SU-DHL-6 (cell line): Measurements from ENCODE around the gene KCNK1.

Experiments
- H2AFZ ChIP-seq: fragments of 200-600 bp; sonication (generic); 2 replicates; pipeline ENCODE4 v1.6.1; 2014; ENCODE audit warnings: low read depth, mild to moderate bottlenecking, moderate library complexity, mixed read lengths, antibody characterized with exemption, low read length; ENCODE audit not compliant: severe bottlenecking
- H3F3A ChIP-seq: fragments of 200-600 bp; shearing (Covaris generic); 2 replicates; pipeline ENCODE4 v1.6.0; 2016; ENCODE audit warnings: antibody characterized with exemption, mild to moderate bottlenecking; ENCODE audit not compliant: insufficient read depth
- H3K27ac ChIP-seq: fragments of 200-600 bp; sonication (generic); 2 replicates; pipeline ENCODE4 v1.5.1; 2016; ENCODE audit warnings: low read depth, mild to moderate bottlenecking, low read length, moderate library complexity, mixed read lengths
- H3K27me3 ChIP-seq: fragments of 200-600 bp; sonication (generic), shearing (Covaris generic); 2 replicates; pipeline ENCODE4 v1.6.0; 2014; ENCODE audit warnings: mild to moderate bottlenecking, low read length
- H3K36me3 ChIP-seq: fragments of 200-600 bp; sonication (generic); 2 replicates; pipeline ENCODE4 v1.6.1; 2014; ENCODE audit warnings: mild to moderate bottlenecking, low read length, mixed read lengths
- H3K4me2 ChIP-seq: fragments of 300-600, 200-600 bp; shearing (Covaris generic), sonication (generic); 2 replicates; pipeline ENCODE4 v1.6.0; 2014; ENCODE audit warnings: low read length, low read depth, mild to moderate bottlenecking; ENCODE audit not compliant: poor library complexity, severe bottlenecking
- H3K4me3 ChIP-seq: fragments of 200-600 bp; sonication (generic); 2 replicates; pipeline ENCODE4 v1.5.1; 2014; ENCODE audit warnings: antibody characterized with exemption, low read length, mild to moderate bottlenecking, mixed read lengths; ENCODE audit not compliant: insufficient read depth, poor library complexity, severe bottlenecking
- H3K79me2 ChIP-seq: fragments of 200-600 bp; sonication (generic); 2 replicates; pipeline ENCODE4 v1.6.1; 2014; ENCODE audit warnings: mild to moderate bottlenecking, low read length, moderate library complexity; ENCODE audit not compliant: insufficient read depth
- H3K9ac ChIP-seq: fragments of 200-600 bp; sonication (generic); 2 replicates; pipeline ENCODE4 v1.7.0; 2014; ENCODE audit warnings: mild to moderate bottlenecking, low read length
- H3K9me2 ChIP-seq: fragments of 200-600 bp; sonication (generic); replicated peaks from 2 replicates; pipeline ENCODE4 v1.6.1; 2014; ENCODE audit warnings: low read length; ENCODE audit not compliant: insufficient read depth
- H3K9me3 ChIP-seq: fragments of 200-600 bp; sonication (generic); 2 replicates; pipeline ENCODE4 v1.6.1; 2014; ENCODE audit warnings: low read length, mixed read lengths; ENCODE audit not compliant: insufficient read depth
- H4K20me1 ChIP-seq: fragments of 200-600 bp; sonication (generic); 2 replicates; pipeline ENCODE4 v1.6.1; 2014; ENCODE audit warnings: low read depth, mild to moderate bottlenecking, antibody characterized with exemption, low read length, moderate library complexity, mixed read lengths
- EZH2phosphoT487 ChIP-seq: fragments of 200-600 bp; sonication (generic), shearing (Covaris generic); conservative IDR thresholded peaks from 2 replicates; pipeline ENCODE4 v1.6.1; 2018; ENCODE audit warnings: mild to moderate bottlenecking, antibody characterized with exemption, low read length, moderate library complexity, mixed read lengths
- TF ChIP-seq, protein P1 (sequence below): fragments of 200-600 bp; sonication (generic); IDR thresholded peaks from one replicate; pipeline ENCODE4 v1.5.1; 2017; ENCODE audit warnings: antibody characterized with exemption, mild to moderate bottlenecking, low read length, moderate library complexity; ENCODE audit not compliant: insufficient read depth, poor library complexity, severe bottlenecking

Gene KCNK1

DNA sequence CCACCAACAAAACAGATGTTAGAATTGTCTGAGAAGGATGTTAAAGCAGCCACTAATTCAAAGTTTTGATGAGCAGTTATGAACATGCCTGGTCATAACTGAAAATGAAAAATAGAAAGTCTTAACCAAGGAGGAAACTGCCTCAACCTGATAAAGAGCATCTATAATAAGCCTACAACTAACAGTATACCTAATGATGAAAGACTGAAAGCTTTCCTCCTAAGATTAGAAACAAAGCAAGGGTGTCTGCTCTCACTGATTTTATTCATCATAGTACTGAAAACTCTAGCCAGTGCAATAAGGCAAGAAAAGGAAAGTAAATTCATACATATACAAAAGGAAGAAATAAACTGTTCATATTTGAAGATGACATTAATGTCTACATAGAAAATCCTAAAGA is 82.0 kb downstream of the KCNK1 start:
- Histone ChIP-seq H3K9ac (no peak overlapping the region), H4K20me1 (no peaks in the 10 kb centered on the region), H3K9me2 (no peaks in the 10 kb centered on the region), H3K36me3 (no peaks in the 10 kb centered on the region), H3K9me3 (no peaks in the 10 kb centered on the region), H3K27me3 (no peaks in the 10 kb centered on the region), H2AFZ (no peak overlapping the region), H3F3A (no peaks in the 10 kb centered on the region), H3K4me2 (no peak overlapping the region), H3K79me2 (no peaks in the 10 kb centered on the region), H3K4me3 (no peak overlapping the region), H3K27ac (no peak overlapping the region)
- no peak for TF ChIP-seq EZH2phosphoT487
- TF ChIP-seq, protein P1, sequence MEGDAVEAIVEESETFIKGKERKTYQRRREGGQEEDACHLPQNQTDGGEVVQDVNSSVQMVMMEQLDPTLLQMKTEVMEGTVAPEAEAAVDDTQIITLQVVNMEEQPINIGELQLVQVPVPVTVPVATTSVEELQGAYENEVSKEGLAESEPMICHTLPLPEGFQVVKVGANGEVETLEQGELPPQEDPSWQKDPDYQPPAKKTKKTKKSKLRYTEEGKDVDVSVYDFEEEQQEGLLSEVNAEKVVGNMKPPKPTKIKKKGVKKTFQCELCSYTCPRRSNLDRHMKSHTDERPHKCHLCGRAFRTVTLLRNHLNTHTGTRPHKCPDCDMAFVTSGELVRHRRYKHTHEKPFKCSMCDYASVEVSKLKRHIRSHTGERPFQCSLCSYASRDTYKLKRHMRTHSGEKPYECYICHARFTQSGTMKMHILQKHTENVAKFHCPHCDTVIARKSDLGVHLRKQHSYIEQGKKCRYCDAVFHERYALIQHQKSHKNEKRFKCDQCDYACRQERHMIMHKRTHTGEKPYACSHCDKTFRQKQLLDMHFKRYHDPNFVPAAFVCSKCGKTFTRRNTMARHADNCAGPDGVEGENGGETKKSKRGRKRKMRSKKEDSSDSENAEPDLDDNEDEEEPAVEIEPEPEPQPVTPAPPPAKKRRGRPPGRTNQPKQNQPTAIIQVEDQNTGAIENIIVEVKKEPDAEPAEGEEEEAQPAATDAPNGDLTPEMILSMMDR = no peak

DNA sequence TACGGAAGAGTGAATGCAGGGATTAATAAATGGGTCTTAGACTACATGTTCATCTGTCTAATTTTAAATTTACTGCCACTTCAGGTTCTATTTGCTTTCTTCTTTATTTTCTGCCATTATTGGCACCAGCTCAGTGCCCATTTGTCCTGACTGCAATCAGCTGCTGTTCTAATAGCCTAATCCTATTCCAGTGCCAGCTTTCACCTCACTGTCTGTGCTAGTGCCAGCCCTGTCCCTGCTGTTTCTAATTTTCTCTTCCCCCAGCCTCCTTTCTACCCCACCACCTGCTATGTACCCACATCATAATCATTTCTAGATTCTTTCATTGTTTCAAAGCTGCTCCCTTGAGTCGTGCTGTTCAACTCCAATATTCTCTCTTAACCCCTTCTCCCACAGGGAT is 86.4 kb downstream of the KCNK1 start:
- Histone ChIP-seq H3K4me2 (no peak overlapping the region), H3K9me3 (no peaks in the 10 kb centered on the region), H3K36me3 (no peaks in the 10 kb centered on the region), H2AFZ (no peak overlapping the region), H3F3A (no peaks in the 10 kb centered on the region), H3K4me3 (no peak overlapping the region), H3K79me2 (no peaks in the 10 kb centered on the region), H4K20me1 (no peaks in the 10 kb centered on the region), H3K9me2 (no peaks in the 10 kb centered on the region), H3K9ac (no peak overlapping the region), H3K27me3 (no peaks in the 10 kb centered on the region), H3K27ac (no peak overlapping the region)
- TF ChIP-seq, protein P1 = no peak
- TF ChIP-seq EZH2phosphoT487 = no peak

DNA sequence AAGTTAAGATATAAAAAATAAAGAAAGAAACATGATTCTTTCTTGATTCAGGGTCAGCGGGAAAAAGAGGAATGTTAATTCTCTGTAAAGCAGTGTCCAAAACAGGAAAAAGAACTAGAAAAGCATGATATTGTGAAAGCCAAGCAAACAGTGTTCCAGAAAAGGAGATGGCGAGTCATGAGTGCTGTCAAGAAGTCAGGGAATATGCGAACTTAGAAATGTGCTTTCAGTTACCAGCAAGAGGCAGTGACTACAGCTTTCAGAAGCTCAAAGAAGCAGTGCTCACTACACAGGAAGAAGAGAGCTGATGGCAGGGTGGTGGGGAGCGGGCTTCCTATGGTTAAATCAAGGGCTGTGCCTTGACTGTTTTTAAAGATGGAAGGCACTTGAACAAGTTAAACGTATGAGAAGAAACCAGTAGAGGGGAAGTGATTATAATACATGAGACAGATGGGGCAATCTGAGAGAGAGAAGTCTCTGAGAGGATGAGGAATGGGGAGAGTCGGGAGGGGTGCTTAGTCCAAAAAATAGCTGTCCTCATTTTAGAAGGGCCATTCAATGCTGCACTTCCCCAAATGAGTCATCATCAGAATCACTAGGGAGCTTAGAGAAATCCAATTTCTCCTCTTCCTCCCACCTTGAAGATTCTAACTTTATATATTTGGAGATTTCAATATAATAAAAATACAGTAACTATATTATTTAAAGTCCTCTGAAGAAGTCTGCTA is 90.4 kb downstream of the KCNK1 start:
- Histone ChIP-seq H3K9me3 (no peaks in the 10 kb centered on the region), H3K4me3 (no peak overlapping the region), H3K9me2 (no peaks in the 10 kb centered on the region), H3K9ac (no peak overlapping the region), H3F3A (no peaks in the 10 kb centered on the region), H4K20me1 (no peaks in the 10 kb centered on the region), H2AFZ (no peak overlapping the region), H3K4me2 (no peak overlapping the region), H3K79me2 (no peaks in the 10 kb centered on the region), H3K27ac (no peak overlapping the region), H3K27me3 (no peaks in the 10 kb centered on the region), H3K36me3 (no peaks in the 10 kb centered on the region)
- TF ChIP-seq, protein P1 = no peak
- no peak for TF ChIP-seq EZH2phosphoT487
